SK-N-SH treated with all-trans-retinoic acid at 6 μM for 48 hours (cell line): Measurements from ENCODE around the gene ZNF292.

Experiments used
- ATAC-seq: fragments of 200-7000 bp; cut with Tn5 transposase; 3 replicates; pipeline ENCODE4 v1.9.1; 2020; ENCODE audit warnings: mild to moderate bottlenecking, moderate library complexity
- ARNTL ChIP-seq: fragments of 450-650 bp; formaldehyde crosslinking; IDR thresholded peaks from 2 replicates; pipeline ENCODE4 v1.5.0; 2020; ENCODE audit warnings: low read depth, mild to moderate bottlenecking, moderate library complexity, borderline replicate concordance
- BACH2 ChIP-seq: fragments of 250-450 bp; sonication (Bioruptor Pico); IDR thresholded peaks from 2 replicates; pipeline ENCODE4 v1.9.0; 2021; ENCODE audit warnings: mild to moderate bottlenecking, borderline replicate concordance
- CREB5 ChIP-seq: fragments of 250-450 bp; sonication (Bioruptor Pico); IDR thresholded peaks from 2 replicates; pipeline ENCODE4 v1.5.1; 2020; ENCODE audit warnings: low read depth, mild to moderate bottlenecking, moderate library complexity
- CSRNP3 ChIP-seq: fragments of 250-450 bp; sonication (Bioruptor Pico); IDR thresholded peaks from 2 replicates; pipeline ENCODE4 v1.5.1; 2021; ENCODE audit warnings: mild to moderate bottlenecking, moderate library complexity
- ESRRG ChIP-seq: fragments of 250-450 bp; sonication (Bioruptor Pico); IDR thresholded peaks from 2 replicates; pipeline ENCODE4 v1.6.1; 2021; ENCODE audit warnings: mild to moderate bottlenecking
- GLIS3 ChIP-seq: fragments of 250-450 bp; sonication (Bioruptor Pico); IDR thresholded peaks from 2 replicates; pipeline ENCODE4 v1.5.0; 2020; ENCODE audit warnings: mild to moderate bottlenecking, moderate library complexity
- ISL1 ChIP-seq: fragments of 250-450 bp; sonication (Bioruptor Pico); IDR thresholded peaks from 2 replicates; pipeline ENCODE4 v2.1.2; 2022; ENCODE audit warnings: mild to moderate bottlenecking, moderate library complexity
- PATZ1 ChIP-seq: fragments of 250-450 bp; sonication (Bioruptor Pico); IDR thresholded peaks from 2 replicates; pipeline ENCODE4 v1.8.0; 2020; ENCODE audit warnings: mild to moderate bottlenecking, moderate library complexity, borderline replicate concordance
- POU6F1 ChIP-seq: fragments of 250-450 bp; sonication (Bioruptor Pico); IDR thresholded peaks from 2 replicates; pipeline ENCODE4 v1.8.0; 2021; ENCODE audit warnings: low read depth, mild to moderate bottlenecking, moderate library complexity, borderline replicate concordance
- PPARA ChIP-seq: fragments of 250-450 bp; sonication (Bioruptor Pico); IDR thresholded peaks from 2 replicates; pipeline ENCODE4 v1.5.0; 2020; ENCODE audit warnings: mild to moderate bottlenecking, borderline replicate concordance
- RARB ChIP-seq: fragments of 250-450 bp; sonication (Bioruptor Pico); IDR thresholded peaks from 2 replicates; pipeline ENCODE4 v1.8.0; 2021; ENCODE audit warnings: mild to moderate bottlenecking, moderate library complexity
- SNAI2 ChIP-seq: fragments of 250-450 bp; sonication (Bioruptor Pico); IDR thresholded peaks from 2 replicates; pipeline ENCODE4 v1.5.0; 2020; ENCODE audit warnings: mild to moderate bottlenecking, moderate library complexity
- TCF4 ChIP-seq: fragments of 250-450 bp; sonication (Bioruptor Pico); IDR thresholded peaks from 2 replicates; pipeline ENCODE4 v1.8.0; 2021; ENCODE audit warnings: mild to moderate bottlenecking, moderate library complexity, borderline replicate concordance
- TOX ChIP-seq: fragments of 250-450 bp; sonication (Bioruptor Pico); IDR thresholded peaks from 2 replicates; pipeline ENCODE4 v1.8.0; 2021; ENCODE audit warnings: mild to moderate bottlenecking, moderate library complexity, borderline replicate concordance
- TSHZ2 ChIP-seq: fragments of 250-450 bp; sonication (Bioruptor Pico); IDR thresholded peaks from 2 replicates; pipeline ENCODE4 v1.5.0; 2020; ENCODE audit warnings: mild to moderate bottlenecking, moderate library complexity
- ZC3H10 ChIP-seq: fragments of 250-450 bp; sonication (Bioruptor Pico); IDR thresholded peaks from 2 replicates; pipeline ENCODE4 v1.5.1; 2021; ENCODE audit warnings: mild to moderate bottlenecking, moderate library complexity
- ZFP3 ChIP-seq: fragments of 250-450 bp; sonication (Bioruptor Pico); IDR thresholded peaks from 2 replicates; pipeline ENCODE4 v1.5.0; 2020; ENCODE audit warnings: mild to moderate bottlenecking, moderate library complexity
- ZFP30 ChIP-seq: fragments of 450-650 bp; formaldehyde crosslinking; IDR thresholded peaks from 2 replicates; pipeline ENCODE4 v1.5.0; 2022; ENCODE audit warnings: mild to moderate bottlenecking, moderate library complexity
- ZNF565 ChIP-seq: fragments of 450-650 bp; formaldehyde crosslinking; conservative IDR thresholded peaks from 2 replicates; pipeline ENCODE4 v1.5.0; 2020; ENCODE audit warnings: low read depth, mild to moderate bottlenecking, moderate library complexity
- ZNF70 ChIP-seq: fragments of 450-650 bp; formaldehyde crosslinking; IDR thresholded peaks from 2 replicates; pipeline ENCODE4 v1.5.0; 2020; ENCODE audit warnings: mild to moderate bottlenecking, moderate library complexity

The ZNF292 gene

GRCh38 chr6:87151781-87152525, 3.4 kb upstream of the ZNF292 start:
- TF ChIP-seq TSHZ2 (CRISPR knock-in tag) (no peak), ZFP3 (CRISPR knock-in tag) (0 out of 2 replicates have a peak, but pooled peaks have one; percentile 37), BACH2 (CRISPR knock-in tag) (no peak), POU6F1 (no peak; the same call in 1 of the 2 replicates), ESRRG (CRISPR knock-in tag) (no peak), GLIS3 (CRISPR knock-in tag) (no peak), TCF4 (CRISPR knock-in tag) (no peak), PATZ1 (peak; percentile 59; the same call in 1 of the 2 replicates)
- peak; percentile 38 for ATAC-seq

- TF ChIP-seq ARNTL (CRISPR knock-in tag) (no peak), TSHZ2 (CRISPR knock-in tag) (no peak), ZNF565 (CRISPR knock-in tag) (no peak), TOX (no peak), ZFP30 (no peak), SNAI2 (CRISPR knock-in tag) (no peak), ZNF70 (no peak), ZFP3 (CRISPR knock-in tag) (no peak), RARB (CRISPR knock-in tag) (no peak), POU6F1 (no peak), ESRRG (CRISPR knock-in tag) (no peak), BACH2 (CRISPR knock-in tag) (no peak), ISL1 (CRISPR knock-in tag) (no peak), GLIS3 (CRISPR knock-in tag) (no peak), ZC3H10 (CRISPR knock-in tag) (no peak)
- no peak for ATAC-seq
Measured at GRCh38 chr6:87152526-87152955, 2.8 kb upstream of the ZNF292 start.

- no peak for TF ChIP-seq CREB5
- no peak for TF ChIP-seq ISL1 (CRISPR knock-in tag)
- no peak for TF ChIP-seq ZFP30
- TF ChIP-seq PPARA: no peak
- no peak for TF ChIP-seq ZFP3 (CRISPR knock-in tag)
- TF ChIP-seq CSRNP3 (CRISPR knock-in tag): no peak
- no peak for ATAC-seq
Measured at GRCh38 chr6:87154641-87154992, 748 bp upstream of the ZNF292 start.
